ENCODE data around the gene ACBD4. TPM values are rescaled to one million over a fixed set of nuclear protein-coding genes. Genes with fewer than 3 reads are reported as not detected.
A peak's percentile ranks its signal among the peaks of the same experiment; 100 is the strongest.

The ACBD4 gene, protein sequence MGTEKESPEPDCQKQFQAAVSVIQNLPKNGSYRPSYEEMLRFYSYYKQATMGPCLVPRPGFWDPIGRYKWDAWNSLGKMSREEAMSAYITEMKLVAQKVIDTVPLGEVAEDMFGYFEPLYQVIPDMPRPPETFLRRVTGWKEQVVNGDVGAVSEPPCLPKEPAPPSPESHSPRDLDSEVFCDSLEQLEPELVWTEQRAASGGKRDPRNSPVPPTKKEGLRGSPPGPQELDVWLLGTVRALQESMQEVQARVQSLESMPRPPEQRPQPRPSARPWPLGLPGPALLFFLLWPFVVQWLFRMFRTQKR
- total RNA-seq = 8.1 and 8.2 TPM in 2 replicates
- 11.2 and 13.7 TPM in 2 replicates for polyA plus RNA-seq

GRCh38 chr17:45135192-45135977, at the start of gene ACBD4:
Gene ACBD4, plus strand, starts transcription at chr17:45135687. Its CDS starts 458 bp downstream, at chr17:45136145.
- Histone ChIP-seq H3K79me2 (peaks cover 22% of the 10 kb centered on the region), H3K9me2 (replicated peaks; ENCODE audit: insufficient read depth) (no peaks in the 10 kb centered on the region), H3K27me3 (no peaks in the 10 kb centered on the region), H4K20me1 (ENCODE audit: insufficient read depth, poor library complexity, severe bottlenecking) (no peaks in the 10 kb centered on the region), H3K4me2 (peak within 1 kb of the TSS; percentile 72), H3K4me1 (ENCODE audit: insufficient read depth) (peaks cover 21% of the 10 kb centered on the region), H3K4me3 (peak within 1 kb of the TSS; percentile 13), H3K36me3 (replicated peaks; ENCODE audit: insufficient read depth, low read depth) (no peaks in the 10 kb centered on the region), H3K27ac (peak within 1 kb of the TSS; percentile 27), H3K9me3 (ENCODE audit: low read depth) (no peaks in the 10 kb centered on the region), H2AFZ (peak within 1 kb of the TSS; percentile 10)
- WGBS (ENCODE audit: low lambda C conversion rate, missing lambda C conversion rate) = 11% methylated on average over 40 of the region's 40 CpGs
- peak; percentile 97 for DNase-seq (ENCODE audit: low spot score)
- TF ChIP-seq CTCF (IDR thresholded peaks at IDR 0.05; ENCODE audit: poor library complexity) (peak; percentile 100), EZH2phosphoT487 (IDR thresholded peaks at IDR 0.05; ENCODE audit: low read depth, severe bottlenecking, unreplicated experiment) (no peak)

- no peaks in the 10 kb centered on the region for H3K9me2 ChIP-seq (replicated peaks; ENCODE audit: insufficient read depth)
- TF ChIP-seq CTCF (IDR thresholded peaks at IDR 0.05; ENCODE audit: poor library complexity) = no peak
- TF ChIP-seq EZH2phosphoT487 (IDR thresholded peaks at IDR 0.05; ENCODE audit: low read depth, severe bottlenecking, unreplicated experiment) = no peak
- H3K9me3 ChIP-seq (ENCODE audit: low read depth) = no peaks in the 10 kb centered on the region
- H3K4me2 ChIP-seq = no peak overlapping the region
- H4K20me1 ChIP-seq (ENCODE audit: insufficient read depth, poor library complexity, severe bottlenecking) = no peaks in the 10 kb centered on the region
- DNase-seq (ENCODE audit: low spot score) = no peak
- H3K27ac ChIP-seq = peak overlapping the region; percentile 6
- H3K79me2 ChIP-seq = peaks cover 10% of the 10 kb centered on the region
- H3K27me3 ChIP-seq = no peaks in the 10 kb centered on the region
- WGBS (ENCODE audit: low lambda C conversion rate, missing lambda C conversion rate) = 99% methylated on average over 4 of the region's 4 CpGs
- H3K36me3 ChIP-seq (replicated peaks; ENCODE audit: insufficient read depth, low read depth) = no peaks in the 10 kb centered on the region
- no peaks in the 10 kb centered on the region for H3K4me1 ChIP-seq (ENCODE audit: insufficient read depth)
- H2AFZ ChIP-seq = no peak overlapping the region
- H3K4me3 ChIP-seq = no peak overlapping the region
Measured at GRCh38 chr17:45086391-45086790, 49.1 kb upstream of the ACBD4 start.

DNA sequence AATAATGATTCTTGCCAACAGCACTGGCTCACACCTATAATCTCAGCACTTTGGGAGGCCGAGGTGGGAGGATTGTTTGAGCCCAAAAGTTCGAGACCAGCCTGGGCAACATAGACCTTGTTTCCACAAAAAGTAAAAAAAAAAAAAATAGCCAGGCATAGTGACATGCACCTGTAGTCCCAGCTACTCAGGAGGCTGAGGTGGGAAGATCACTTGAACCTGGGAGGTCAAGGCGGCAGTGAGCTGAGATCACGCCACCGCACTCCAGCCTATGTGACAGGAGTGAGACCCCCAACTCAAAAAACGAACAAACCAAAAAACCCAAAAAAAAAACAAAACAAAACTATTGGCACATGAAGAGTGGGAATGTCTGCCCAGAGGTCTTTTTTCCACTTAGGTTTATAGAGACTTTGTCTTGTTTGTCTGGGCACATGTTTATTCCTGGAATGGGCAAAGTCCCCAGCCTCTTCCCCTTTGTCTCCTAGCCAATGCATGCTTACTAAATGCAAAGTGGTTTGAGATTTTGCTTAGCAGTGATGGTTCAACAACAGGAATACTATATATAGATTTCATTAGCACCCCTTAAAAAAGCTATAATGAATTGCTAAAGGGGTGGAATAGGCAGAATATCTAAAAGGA, 48.5 kb upstream of the ACBD4 start:
- Histone ChIP-seq H4K20me1 (ENCODE audit: insufficient read depth, poor library complexity, severe bottlenecking) (no peaks in the 10 kb centered on the region), H3K4me3 (no peak overlapping the region), H3K36me3 (replicated peaks; ENCODE audit: insufficient read depth, low read depth) (no peaks in the 10 kb centered on the region), H3K4me2 (no peak overlapping the region), H2AFZ (no peak overlapping the region), H3K27me3 (no peaks in the 10 kb centered on the region), H3K9me3 (ENCODE audit: low read depth) (no peaks in the 10 kb centered on the region), H3K4me1 (ENCODE audit: insufficient read depth) (no peaks in the 10 kb centered on the region), H3K27ac (peak overlapping the region; percentile 30), H3K9me2 (replicated peaks; ENCODE audit: insufficient read depth) (no peaks in the 10 kb centered on the region), H3K79me2 (peaks cover 8% of the 10 kb centered on the region)
- 95% methylated on average over 6 of the region's 6 CpGs for WGBS (ENCODE audit: low lambda C conversion rate, missing lambda C conversion rate)
- no peak for DNase-seq (ENCODE audit: low spot score)
- TF ChIP-seq CTCF (IDR thresholded peaks at IDR 0.05; ENCODE audit: poor library complexity) (no peak), EZH2phosphoT487 (IDR thresholded peaks at IDR 0.05; ENCODE audit: low read depth, severe bottlenecking, unreplicated experiment) (no peak), EZH2 (IDR thresholded peaks at IDR 0.05; ENCODE audit: borderline replicate concordance) (no peak)
